Measurements from ENCODE around the gene SEC62.
"Not testable (repeated sequence)": the region's sequence is repeated elsewhere in the genome, so short reads cannot be mapped to it uniquely, and the experiment has no call there.

Gene SEC62

GRCh38 chr3:169992781-169993180, 26.2 kb downstream of the SEC62 start:
- Mint-ChIP-seq H3K27me3 (no peaks in the 10 kb centered on the region), H3K27ac (peak overlapping the region; percentile 33), H3K9me3 (no peaks in the 10 kb centered on the region), H3K4me1 (ENCODE audit: low read depth) (no peaks in the 10 kb centered on the region), H3K4me3 (no peak overlapping the region), H3K36me3 (ENCODE audit: low read depth) (peaks cover 32% of the 10 kb centered on the region)

GRCh38 chr3:169993761-169994160, 27.2 kb downstream of the SEC62 start:
- H3K9me3 Mint-ChIP-seq, result no peaks in the 10 kb centered on the region

GRCh38 chr3:169996063-169996462, 29.5 kb downstream of the SEC62 start:
- H3K4me1 Mint-ChIP-seq (ENCODE audit: low read depth), result peaks cover 14% of the 10 kb centered on the region
- H3K4me3 Mint-ChIP-seq, result no peak overlapping the region
- peaks cover 30% of the 10 kb centered on the region for H3K36me3 Mint-ChIP-seq (ENCODE audit: low read depth)
- H3K27me3 Mint-ChIP-seq, result no peaks in the 10 kb centered on the region
- H3K9me3 Mint-ChIP-seq, result no peaks in the 10 kb centered on the region
- no peak overlapping the region for H3K27ac Mint-ChIP-seq

More at GRCh38 chr3:169993761-169994160, 27.2 kb downstream of the SEC62 start:
- Mint-ChIP-seq H3K4me3 (no peak overlapping the region), H3K36me3 (ENCODE audit: low read depth) (peaks cover 28% of the 10 kb centered on the region), H3K4me1 (ENCODE audit: low read depth) (peaks cover 4% of the 10 kb centered on the region), H3K27me3 (no peaks in the 10 kb centered on the region), H3K27ac (no peak overlapping the region)

GRCh38 chr3:169998668-169999131, 32.1 kb downstream of the SEC62 start:
- no peak overlapping the region for H3K4me3 Mint-ChIP-seq
- no peaks in the 10 kb centered on the region for H3K9me3 Mint-ChIP-seq
- H3K4me1 Mint-ChIP-seq (ENCODE audit: low read depth), result peaks cover 34% of the 10 kb centered on the region
- H3K36me3 Mint-ChIP-seq (ENCODE audit: low read depth), result peaks cover 20% of the 10 kb centered on the region
- peak overlapping the region; percentile 3 for H3K27ac Mint-ChIP-seq
- H3K27me3 Mint-ChIP-seq, result no peaks in the 10 kb centered on the region

GRCh38 chr3:169999433-169999832, 32.8 kb downstream of the SEC62 start:
- Mint-ChIP-seq H3K4me3 (no peak overlapping the region), H3K4me1 (ENCODE audit: low read depth) (peaks cover 40% of the 10 kb centered on the region), H3K36me3 (ENCODE audit: low read depth) (peaks cover 20% of the 10 kb centered on the region), H3K9me3 (no peaks in the 10 kb centered on the region), H3K27ac (peak overlapping the region; percentile 3), H3K27me3 (no peaks in the 10 kb centered on the region)

- peaks cover 20% of the 10 kb centered on the region for H3K36me3 Mint-ChIP-seq (ENCODE audit: low read depth)
- H3K27ac Mint-ChIP-seq, result no peak overlapping the region
- H3K27me3 Mint-ChIP-seq, result no peaks in the 10 kb centered on the region
These were observed 33.4 kb downstream of the SEC62 start for GRCh38 chr3:170000051-170000450.

GRCh38 chr3:170002231-170002630, 35.6 kb downstream of the SEC62 start:
- H3K36me3 Mint-ChIP-seq (ENCODE audit: low read depth), result peaks cover 12% of the 10 kb centered on the region
- no peaks in the 10 kb centered on the region for H3K27me3 Mint-ChIP-seq
- H3K4me1 Mint-ChIP-seq (ENCODE audit: low read depth), result peaks cover 54% of the 10 kb centered on the region
- no peak overlapping the region for H3K4me3 Mint-ChIP-seq
- H3K9me3 Mint-ChIP-seq, result peaks cover 3% of the 10 kb centered on the region
- no peak overlapping the region for H3K27ac Mint-ChIP-seq

More at GRCh38 chr3:170000051-170000450, 33.4 kb downstream of the SEC62 start:
- no peak overlapping the region for H3K4me3 Mint-ChIP-seq
- H3K9me3 Mint-ChIP-seq, result no peaks in the 10 kb centered on the region
- H3K4me1 Mint-ChIP-seq (ENCODE audit: low read depth), result peaks cover 40% of the 10 kb centered on the region

- H3K4me1 Mint-ChIP-seq (ENCODE audit: low read depth), result peaks cover 58% of the 10 kb centered on the region
- H3K36me3 Mint-ChIP-seq (ENCODE audit: low read depth), result peaks cover 7% of the 10 kb centered on the region
- no peak overlapping the region for H3K27ac Mint-ChIP-seq
- H3K27me3 Mint-ChIP-seq, result no peaks in the 10 kb centered on the region
- no peak overlapping the region for H3K4me3 Mint-ChIP-seq
- peaks cover 3% of the 10 kb centered on the region for H3K9me3 Mint-ChIP-seq
These were observed 36.3 kb downstream of the SEC62 start for GRCh38 chr3:170002879-170003278.

- Mint-ChIP-seq H3K36me3 (ENCODE audit: low read depth) (peaks cover 5% of the 10 kb centered on the region), H3K9me3 (peaks cover 3% of the 10 kb centered on the region), H3K4me1 (ENCODE audit: low read depth) (peaks cover 53% of the 10 kb centered on the region), H3K27ac (no peak overlapping the region), H3K27me3 (no peaks in the 10 kb centered on the region), H3K4me3 (no peak overlapping the region)
These were observed 37.3 kb downstream of the SEC62 start for GRCh38 chr3:170003881-170004356.

- Mint-ChIP-seq H3K27ac (peak overlapping the region; percentile 91), H3K4me1 (ENCODE audit: low read depth) (peaks cover 37% of the 10 kb centered on the region), H3K27me3 (no peaks in the 10 kb centered on the region), H3K9me3 (peaks cover 3% of the 10 kb centered on the region), H3K36me3 (ENCODE audit: low read depth) (no peaks in the 10 kb centered on the region), H3K4me3 (peak overlapping the region; percentile 38)
These were observed 40.5 kb downstream of the SEC62 start for GRCh38 chr3:170007031-170007663.

GRCh38 chr3:170010498-170010897, 43.9 kb downstream of the SEC62 start:
- no peak overlapping the region for H3K4me3 Mint-ChIP-seq
- H3K36me3 Mint-ChIP-seq (ENCODE audit: low read depth), result no peaks in the 10 kb centered on the region
- no peak overlapping the region for H3K27ac Mint-ChIP-seq

GRCh38 chr3:170012683-170013400, 46.2 kb downstream of the SEC62 start:
- Mint-ChIP-seq H3K27me3 (no peaks in the 10 kb centered on the region), H3K4me3 (no peak overlapping the region), H3K27ac (no peak overlapping the region), H3K36me3 (ENCODE audit: low read depth) (no peaks in the 10 kb centered on the region), H3K9me3 (no peaks in the 10 kb centered on the region), H3K4me1 (ENCODE audit: low read depth) (no peaks in the 10 kb centered on the region)

More at GRCh38 chr3:170010498-170010897, 43.9 kb downstream of the SEC62 start:
- peaks cover 18% of the 10 kb centered on the region for H3K4me1 Mint-ChIP-seq (ENCODE audit: low read depth)
- peaks cover 3% of the 10 kb centered on the region for H3K9me3 Mint-ChIP-seq
- no peaks in the 10 kb centered on the region for H3K27me3 Mint-ChIP-seq

- Mint-ChIP-seq H3K4me1 (ENCODE audit: low read depth) (peaks cover 2% of the 10 kb centered on the region), H3K9me3 (no peaks in the 10 kb centered on the region), H3K4me3 (no peak overlapping the region), H3K27me3 (no peaks in the 10 kb centered on the region), H3K27ac (no peak overlapping the region), H3K36me3 (ENCODE audit: low read depth) (no peaks in the 10 kb centered on the region)
These were observed 49.5 kb downstream of the SEC62 start for GRCh38 chr3:170016057-170016456.

- H3K4me1 Mint-ChIP-seq (ENCODE audit: low read depth); H3K27me3 Mint-ChIP-seq; H3K27ac Mint-ChIP-seq; H3K9me3 Mint-ChIP-seq; H3K36me3 Mint-ChIP-seq (ENCODE audit: low read depth); H3K4me3 Mint-ChIP-seq: not testable (repeated sequence)
These were observed 52.7 kb downstream of the SEC62 start for GRCh38 chr3:170019306-170019705.

GRCh38 chr3:170021083-170021482, 54.5 kb downstream of the SEC62 start:
- no peaks in the 10 kb centered on the region for H3K27me3 Mint-ChIP-seq
- H3K4me1 Mint-ChIP-seq (ENCODE audit: low read depth), result peaks cover 4% of the 10 kb centered on the region
- H3K4me3 Mint-ChIP-seq, result no peak overlapping the region
- no peaks in the 10 kb centered on the region for H3K36me3 Mint-ChIP-seq (ENCODE audit: low read depth)
- no peak overlapping the region for H3K27ac Mint-ChIP-seq
- H3K9me3 Mint-ChIP-seq, result no peaks in the 10 kb centered on the region
